ENCODE data around the gene CD164L2. TPM values are rescaled to one million over a fixed set of nuclear protein-coding genes. Genes with fewer than 3 reads are reported as not detected.
"Not testable (repeated sequence)": the region's sequence is repeated elsewhere in the genome, so short reads cannot be mapped to it uniquely, and the experiment has no call there.

CD164L2 gene
- total and polyA plus RNA-seq, 2 experiments from 2014 or later: 2.0 to 2.8 TPM

DNA sequence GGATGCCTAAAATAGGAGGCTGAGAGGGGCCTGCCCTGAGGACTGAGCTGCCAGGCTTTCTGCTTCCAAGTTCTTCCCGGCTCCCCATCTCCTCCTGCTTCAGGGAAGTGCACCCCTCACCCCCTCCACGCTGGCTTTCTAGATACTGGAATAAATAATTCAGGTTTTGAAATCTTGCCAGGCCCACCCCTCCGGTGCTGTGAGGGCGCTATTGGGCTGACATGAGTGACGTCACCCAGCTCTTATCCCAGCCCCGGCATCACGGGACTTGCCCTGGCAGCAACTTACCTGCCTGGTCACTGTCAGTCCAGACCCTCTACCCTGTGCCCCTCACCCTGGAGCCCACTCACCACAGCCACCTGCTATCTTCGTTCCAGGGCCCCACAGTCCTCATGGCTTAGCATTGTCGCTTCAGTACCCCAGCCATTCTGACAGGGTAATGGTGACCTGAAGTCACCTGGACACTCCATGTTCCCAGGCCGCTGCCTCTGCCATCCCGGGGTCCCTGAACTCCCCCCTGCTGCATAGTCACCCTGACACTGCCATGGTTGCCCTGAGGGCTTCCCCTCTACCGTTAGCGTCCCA lies 8.5 kb upstream of the CD164L2 start (continued):
- no peak for TF ChIP-seq EZH2phosphoT487 (IDR thresholded peaks at IDR 0.05; ENCODE audit: unreplicated experiment)
- TF ChIP-seq EZH2 (IDR thresholded peaks at IDR 0.05; ENCODE audit: low read depth, unreplicated experiment): no peak
- TF ChIP-seq JUNB (IDR thresholded peaks at IDR 0.05; ENCODE audit: unreplicated experiment): no peak
- TF ChIP-seq CREB1 (CRISPR knock-in tag; IDR thresholded peaks at IDR 0.05; ENCODE audit: low read depth): peak; percentile 95
- TF ChIP-seq REST (IDR thresholded peaks at IDR 0.05; ENCODE audit: unreplicated experiment): no peak
- no peak for TF ChIP-seq STAT1 (IDR thresholded peaks at IDR 0.05; ENCODE audit: unreplicated experiment)
- no peak for TF ChIP-seq ZNF114 (CRISPR knock-in tag; IDR thresholded peaks at IDR 0.05)
- TF ChIP-seq ETS1 (IDR thresholded peaks at IDR 0.05): no peak

DNA sequence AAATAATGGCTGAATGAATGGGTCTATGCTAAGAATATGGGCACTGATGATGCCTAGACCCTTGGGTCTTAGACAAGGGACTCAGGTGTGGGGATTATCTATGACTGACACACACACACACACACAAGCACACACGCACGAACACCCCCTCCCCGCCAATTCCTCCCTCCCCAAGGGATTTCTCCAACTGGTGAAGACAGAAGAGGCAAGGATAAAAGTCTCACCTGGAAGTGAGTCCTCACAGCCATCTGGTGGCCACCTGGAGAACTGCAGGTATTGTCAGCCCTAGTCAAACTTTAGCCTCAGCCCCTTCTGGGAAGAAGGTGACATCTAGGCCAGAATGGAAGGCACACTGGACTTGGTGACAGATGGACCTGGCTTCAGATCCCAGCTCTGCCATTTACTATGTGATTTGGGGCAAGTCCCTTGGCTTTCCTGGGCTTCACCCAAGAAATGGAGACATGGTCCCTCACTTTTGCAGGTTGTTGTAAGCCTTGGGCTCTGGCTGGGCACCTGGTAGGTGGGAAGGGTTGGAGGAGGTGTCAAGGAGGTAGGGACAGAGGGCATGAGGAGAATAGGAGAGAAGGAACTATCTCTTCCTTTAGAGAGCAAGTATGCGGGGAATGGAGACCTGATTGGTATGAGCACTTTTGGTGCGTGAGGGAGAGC lies 5.3 kb upstream of the CD164L2 start:
- H3K9me2 ChIP-seq (ENCODE audit: insufficient read depth): no peaks in the 10 kb centered on the region
- DNase-seq (ENCODE audit: low spot score) (peak; percentile 89), ATAC-seq (peak; percentile 11)
- no peak overlapping the region for H3K4me3 ChIP-seq
- H2AFZ ChIP-seq: no peak overlapping the region
- no peaks in the 10 kb centered on the region for H4K20me1 ChIP-seq (replicated peaks; ENCODE audit: insufficient read depth)
- peaks cover 10% of the 10 kb centered on the region for H3K4me1 ChIP-seq (ENCODE audit: insufficient read depth)
- H3K9me3 Mint-ChIP-seq: peaks cover 3% of the 10 kb centered on the region; the same call in 2 of the 3 replicates
- H3F3A ChIP-seq (replicated peaks; ENCODE audit: low read depth): no peaks in the 10 kb centered on the region
- no peaks in the 10 kb centered on the region for H3K36me3 Mint-ChIP-seq (ENCODE audit: low read depth)
- H3K36me3 ChIP-seq (ENCODE audit: insufficient read depth): no peaks in the 10 kb centered on the region
- H3K79me2 ChIP-seq (replicated peaks; ENCODE audit: insufficient read depth): no peaks in the 10 kb centered on the region
- TF ChIP-seq EZH2phosphoT487 (IDR thresholded peaks at IDR 0.05; ENCODE audit: unreplicated experiment): no peak
- TF ChIP-seq, protein P1, sequence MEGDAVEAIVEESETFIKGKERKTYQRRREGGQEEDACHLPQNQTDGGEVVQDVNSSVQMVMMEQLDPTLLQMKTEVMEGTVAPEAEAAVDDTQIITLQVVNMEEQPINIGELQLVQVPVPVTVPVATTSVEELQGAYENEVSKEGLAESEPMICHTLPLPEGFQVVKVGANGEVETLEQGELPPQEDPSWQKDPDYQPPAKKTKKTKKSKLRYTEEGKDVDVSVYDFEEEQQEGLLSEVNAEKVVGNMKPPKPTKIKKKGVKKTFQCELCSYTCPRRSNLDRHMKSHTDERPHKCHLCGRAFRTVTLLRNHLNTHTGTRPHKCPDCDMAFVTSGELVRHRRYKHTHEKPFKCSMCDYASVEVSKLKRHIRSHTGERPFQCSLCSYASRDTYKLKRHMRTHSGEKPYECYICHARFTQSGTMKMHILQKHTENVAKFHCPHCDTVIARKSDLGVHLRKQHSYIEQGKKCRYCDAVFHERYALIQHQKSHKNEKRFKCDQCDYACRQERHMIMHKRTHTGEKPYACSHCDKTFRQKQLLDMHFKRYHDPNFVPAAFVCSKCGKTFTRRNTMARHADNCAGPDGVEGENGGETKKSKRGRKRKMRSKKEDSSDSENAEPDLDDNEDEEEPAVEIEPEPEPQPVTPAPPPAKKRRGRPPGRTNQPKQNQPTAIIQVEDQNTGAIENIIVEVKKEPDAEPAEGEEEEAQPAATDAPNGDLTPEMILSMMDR (conservative IDR thresholded peaks at IDR 0.05; ENCODE audit: low read depth in 2 of 2): peak; percentile 88 to 95
- H3K4me3 Mint-ChIP-seq: no peak overlapping the region
- peaks cover 18% of the 10 kb centered on the region for H3K4me1 Mint-ChIP-seq
- H3K27me3 ChIP-seq (ENCODE audit: insufficient read depth): no peaks in the 10 kb centered on the region
- no peak overlapping the region for H3K27ac ChIP-seq (ENCODE audit: low read depth)
- peaks cover 29% of the 10 kb centered on the region for H3K27me3 Mint-ChIP-seq (ENCODE audit: insufficient read depth, low read depth, poor library complexity)
- H3K27ac Mint-ChIP-seq: no peak overlapping the region; the same call in 1 of the 2 replicates
- H3K4me2 ChIP-seq: no peak overlapping the region

GRCh38 chr1:27384797-27385196 lies 1.7 kb upstream of the CD164L2 start:
- not testable (repeated sequence) for ATAC-seq; H3K27me3 ChIP-seq (ENCODE audit: insufficient read depth); H3K4me1 ChIP-seq (ENCODE audit: insufficient read depth); H3F3A ChIP-seq (replicated peaks; ENCODE audit: low read depth); H4K20me1 ChIP-seq (replicated peaks; ENCODE audit: insufficient read depth); H3K79me2 ChIP-seq (replicated peaks; ENCODE audit: insufficient read depth); H3K36me3 ChIP-seq (ENCODE audit: insufficient read depth); H3K27ac ChIP-seq (ENCODE audit: low read depth); H3K4me3 ChIP-seq; H3K4me3 Mint-ChIP-seq; H3K27ac Mint-ChIP-seq; H2AFZ ChIP-seq; H3K9me3 Mint-ChIP-seq; H3K4me2 ChIP-seq; H3K4me1 Mint-ChIP-seq; DNase-seq (ENCODE audit: low spot score); H3K9me2 ChIP-seq (ENCODE audit: insufficient read depth); H3K36me3 Mint-ChIP-seq (ENCODE audit: low read depth)
- H3K27me3 Mint-ChIP-seq (ENCODE audit: insufficient read depth, low read depth, poor library complexity): peaks cover 19% of the 10 kb centered on the region

Data from GM23338 (cell line).